RWPE2 (cell line): Measurements from ENCODE around the gene PRKCH.
A peak's percentile ranks its signal among the peaks of the same experiment; 100 is the strongest.

ENCODE experiments used
- ATAC-seq: fragments of 200-7000 bp; cut with Tn5 transposase; 3 replicates; pipeline ENCODE4 v1.9.1; 2021; ENCODE audit warnings: low read depth
- DNase-seq: peaks from one replicate; pipeline ENCODE4 v3.0.0-alpha.2; 2020; ENCODE audit warnings: low spot score
- H3K27ac ChIP-seq: fragments of 450-650 bp; 2 replicates; pipeline ENCODE4 v1.5.1; 2017; ENCODE audit warnings: mild to moderate bottlenecking; ENCODE audit not compliant: poor library complexity, severe bottlenecking
- H3K27me3 ChIP-seq: fragments of 250-450 bp; sonication (Bioruptor Pico); 2 replicates; pipeline ENCODE4 v1.5.1; 2021; ENCODE audit warnings: mild to moderate bottlenecking, moderate library complexity; ENCODE audit not compliant: insufficient read depth, poor library complexity, severe bottlenecking
- H3K36me3 ChIP-seq: fragments of 250-450 bp; sonication (Bioruptor Pico); 2 replicates; pipeline ENCODE4 v1.5.1; 2020; ENCODE audit warnings: low read depth, mild to moderate bottlenecking, moderate library complexity
- H3K4me1 ChIP-seq: fragments of 250-450 bp; sonication (Bioruptor Pico); 2 replicates; pipeline ENCODE4 v1.5.1; 2021; ENCODE audit warnings: mild to moderate bottlenecking, moderate library complexity; ENCODE audit not compliant: insufficient read depth, poor library complexity, severe bottlenecking
- H3K4me3 ChIP-seq: fragments of 250-450 bp; sonication (Bioruptor Pico); 2 replicates; pipeline ENCODE4 v1.5.1; 2021; ENCODE audit warnings: mild to moderate bottlenecking, moderate library complexity; ENCODE audit not compliant: severe bottlenecking
- H3K9me3 ChIP-seq: fragments of 250-450 bp; sonication (Bioruptor Pico); 2 replicates; pipeline ENCODE4 v1.5.1; 2021; ENCODE audit warnings: mild to moderate bottlenecking, moderate library complexity; ENCODE audit not compliant: severe bottlenecking
- CTCF ChIP-seq: fragments of 450-650 bp; IDR thresholded peaks from one replicate; pipeline ENCODE4 v1.5.1; 2017; ENCODE audit warnings: mild to moderate bottlenecking, moderate library complexity; ENCODE audit not compliant: poor library complexity, severe bottlenecking

PRKCH gene

GRCh38 chr14:61290701-61291100, 30.7 kb upstream of the PRKCH start:
- Histone ChIP-seq H3K4me3 (no peak overlapping the region), H3K27ac (no peak overlapping the region), H3K36me3 (no peaks in the 10 kb centered on the region), H3K27me3 (no peaks in the 10 kb centered on the region), H3K9me3 (no peaks in the 10 kb centered on the region), H3K4me1 (peaks cover 4% of the 10 kb centered on the region)
- TF ChIP-seq CTCF: no peak
- ATAC-seq: no peak
- no peak for DNase-seq

- no peak for TF ChIP-seq CTCF
- Histone ChIP-seq H3K4me1 (no peaks in the 10 kb centered on the region), H3K36me3 (no peaks in the 10 kb centered on the region), H3K4me3 (no peak overlapping the region), H3K9me3 (no peaks in the 10 kb centered on the region), H3K27me3 (no peaks in the 10 kb centered on the region), H3K27ac (no peak overlapping the region)
- ATAC-seq: no peak
- no peak for DNase-seq
These were observed 25.2 kb upstream of the PRKCH start for GRCh38 chr14:61296151-61296550.

DNA sequence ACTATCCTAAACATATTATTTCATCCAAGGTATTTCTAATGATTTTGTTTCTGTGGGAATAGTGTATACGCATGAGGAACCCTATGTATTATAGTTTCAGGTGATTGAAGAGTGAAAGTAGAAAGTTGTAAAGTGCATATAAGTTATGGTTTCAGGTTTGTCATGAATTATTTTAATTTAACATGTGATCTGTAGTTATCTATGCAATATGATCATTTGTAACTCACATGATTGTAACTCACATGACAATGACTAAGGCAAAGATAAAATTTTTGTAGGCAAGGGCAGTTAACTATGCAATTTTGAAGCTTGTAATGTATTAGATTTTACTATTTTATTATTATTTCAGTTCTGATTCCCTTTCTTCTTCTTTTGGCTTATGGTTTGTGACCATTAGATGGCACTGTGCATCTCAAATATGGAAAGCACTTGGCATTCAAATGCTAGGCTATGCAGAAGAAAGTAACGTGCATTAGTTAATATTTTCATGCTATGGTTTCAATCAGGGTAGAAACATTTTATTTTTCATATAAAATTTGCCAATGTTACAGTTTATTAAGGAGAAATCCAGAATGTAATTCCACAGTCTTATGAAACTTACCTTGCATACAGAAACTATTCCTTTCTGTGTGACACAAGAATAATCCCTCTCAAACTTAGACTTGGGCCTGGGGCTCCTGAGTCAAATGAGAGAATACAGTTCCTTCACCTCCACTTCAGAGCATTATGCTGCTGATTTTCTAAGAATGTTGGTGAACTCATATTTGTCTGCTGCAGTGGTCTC, 24.5 kb upstream of the PRKCH start:
- DNase-seq: no peak

GRCh38 chr14:61297581-61297980, 23.8 kb upstream of the PRKCH start:
- no peaks in the 10 kb centered on the region for H3K4me1 ChIP-seq
- no peaks in the 10 kb centered on the region for H3K27me3 ChIP-seq
- DNase-seq (no peak), ATAC-seq (no peak)
- TF ChIP-seq CTCF: no peak
- H3K27ac ChIP-seq: no peak overlapping the region
- H3K36me3 ChIP-seq: no peaks in the 10 kb centered on the region
- no peak overlapping the region for H3K4me3 ChIP-seq
- no peaks in the 10 kb centered on the region for H3K9me3 ChIP-seq

More for the DNA sequence above, 24.5 kb upstream of the PRKCH start:
- Histone ChIP-seq H3K36me3 (no peaks in the 10 kb centered on the region), H3K9me3 (no peaks in the 10 kb centered on the region), H3K4me3 (no peak overlapping the region), H3K27me3 (no peaks in the 10 kb centered on the region), H3K4me1 (no peaks in the 10 kb centered on the region), H3K27ac (no peak overlapping the region)
- TF ChIP-seq CTCF: peak; percentile 97
- peak; percentile 64 for ATAC-seq

- H3K27ac ChIP-seq: no peak overlapping the region
- no peak for TF ChIP-seq CTCF
- no peaks in the 10 kb centered on the region for H3K9me3 ChIP-seq
- no peak for ATAC-seq
- no peaks in the 10 kb centered on the region for H3K36me3 ChIP-seq
- H3K4me3 ChIP-seq: no peak overlapping the region
- DNase-seq: no peak
- H3K27me3 ChIP-seq: no peaks in the 10 kb centered on the region
- H3K4me1 ChIP-seq: no peaks in the 10 kb centered on the region
These were observed 22.6 kb upstream of the PRKCH start for GRCh38 chr14:61298824-61299223.
